ENCODE results near the gene KCTD19. TPM values are rescaled to one million over a fixed set of nuclear protein-coding genes. Genes with fewer than 3 reads are reported as not detected.

KCTD19 gene
- total RNA-seq, 1 experiment from 2014 or later: 3.8 TPM

DNA sequence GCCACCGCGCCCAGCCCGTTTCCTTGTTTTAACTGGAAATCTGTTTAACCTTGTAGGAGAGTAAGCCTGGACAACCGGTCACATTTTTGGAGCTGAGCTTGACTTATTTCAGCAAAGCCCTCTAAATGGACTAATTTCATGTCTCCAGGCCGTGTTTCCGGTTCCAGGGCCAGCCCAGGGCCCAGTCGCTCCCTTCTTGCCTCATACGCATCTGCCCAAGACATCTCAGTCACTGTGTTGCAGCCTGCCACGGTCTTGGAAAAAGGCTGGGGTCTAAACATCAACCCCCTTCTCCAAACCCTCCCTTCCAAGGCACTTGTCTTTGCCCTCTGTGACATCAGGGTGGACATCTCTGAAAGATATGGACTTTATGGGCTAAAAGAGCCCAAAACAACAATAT, 28.3 kb downstream of the KCTD19 start:
- TF ChIP-seq, protein P1, sequence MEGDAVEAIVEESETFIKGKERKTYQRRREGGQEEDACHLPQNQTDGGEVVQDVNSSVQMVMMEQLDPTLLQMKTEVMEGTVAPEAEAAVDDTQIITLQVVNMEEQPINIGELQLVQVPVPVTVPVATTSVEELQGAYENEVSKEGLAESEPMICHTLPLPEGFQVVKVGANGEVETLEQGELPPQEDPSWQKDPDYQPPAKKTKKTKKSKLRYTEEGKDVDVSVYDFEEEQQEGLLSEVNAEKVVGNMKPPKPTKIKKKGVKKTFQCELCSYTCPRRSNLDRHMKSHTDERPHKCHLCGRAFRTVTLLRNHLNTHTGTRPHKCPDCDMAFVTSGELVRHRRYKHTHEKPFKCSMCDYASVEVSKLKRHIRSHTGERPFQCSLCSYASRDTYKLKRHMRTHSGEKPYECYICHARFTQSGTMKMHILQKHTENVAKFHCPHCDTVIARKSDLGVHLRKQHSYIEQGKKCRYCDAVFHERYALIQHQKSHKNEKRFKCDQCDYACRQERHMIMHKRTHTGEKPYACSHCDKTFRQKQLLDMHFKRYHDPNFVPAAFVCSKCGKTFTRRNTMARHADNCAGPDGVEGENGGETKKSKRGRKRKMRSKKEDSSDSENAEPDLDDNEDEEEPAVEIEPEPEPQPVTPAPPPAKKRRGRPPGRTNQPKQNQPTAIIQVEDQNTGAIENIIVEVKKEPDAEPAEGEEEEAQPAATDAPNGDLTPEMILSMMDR (IDR thresholded peaks at IDR 0.05; ENCODE audit: unreplicated experiment): no peak
- Mint-ChIP-seq H3K4me3 (ENCODE audit: low read depth, unreplicated experiment) (no peak overlapping the region), H3K27me3 (ENCODE audit: unreplicated experiment) (peaks cover 55% of the 10 kb centered on the region), H3K36me3 (ENCODE audit: insufficient read depth, unreplicated experiment) (no peaks in the 10 kb centered on the region), H3K4me1 (ENCODE audit: low read depth, unreplicated experiment) (peaks cover 7% of the 10 kb centered on the region), H3K27ac (ENCODE audit: unreplicated experiment) (no peak overlapping the region), H3K9me3 (ENCODE audit: low read depth, unreplicated experiment) (no peaks in the 10 kb centered on the region)
- intact Hi-C loops (cut with micrococcal nuclease; ENCODE audit: unreplicated experiment): no loop called here
- CTCF ChIA-PET: no interaction called here
- no peak for DNase-seq
- no TSS peak for BruUV-seq (replicated peaks)

- H3K9me3 Mint-ChIP-seq (ENCODE audit: low read depth, unreplicated experiment): no peaks in the 10 kb centered on the region
- intact Hi-C loops (cut with micrococcal nuclease; ENCODE audit: unreplicated experiment): no loop called here
- CTCF ChIA-PET: interaction anchor here (0.8 kb wide), 1 partner anchor 10 kb away, joined by 3 read pairs; no protein-coding TSS in a partner anchor
- peaks cover 58% of the 10 kb centered on the region for H3K27me3 Mint-ChIP-seq (ENCODE audit: unreplicated experiment)
- no peak overlapping the region for H3K4me3 Mint-ChIP-seq (ENCODE audit: low read depth, unreplicated experiment)
- TF ChIP-seq, protein P1 (IDR thresholded peaks at IDR 0.05; ENCODE audit: unreplicated experiment): no peak
- H3K27ac Mint-ChIP-seq (ENCODE audit: unreplicated experiment): no peak overlapping the region
- BruUV-seq (replicated peaks): no TSS peak
- no peaks in the 10 kb centered on the region for H3K36me3 Mint-ChIP-seq (ENCODE audit: insufficient read depth, unreplicated experiment)
- peaks cover 7% of the 10 kb centered on the region for H3K4me1 Mint-ChIP-seq (ENCODE audit: low read depth, unreplicated experiment)
- DNase-seq: no peak
Measured at GRCh38 chr16:67296420-67296819, 30.1 kb downstream of the KCTD19 start.

DNA sequence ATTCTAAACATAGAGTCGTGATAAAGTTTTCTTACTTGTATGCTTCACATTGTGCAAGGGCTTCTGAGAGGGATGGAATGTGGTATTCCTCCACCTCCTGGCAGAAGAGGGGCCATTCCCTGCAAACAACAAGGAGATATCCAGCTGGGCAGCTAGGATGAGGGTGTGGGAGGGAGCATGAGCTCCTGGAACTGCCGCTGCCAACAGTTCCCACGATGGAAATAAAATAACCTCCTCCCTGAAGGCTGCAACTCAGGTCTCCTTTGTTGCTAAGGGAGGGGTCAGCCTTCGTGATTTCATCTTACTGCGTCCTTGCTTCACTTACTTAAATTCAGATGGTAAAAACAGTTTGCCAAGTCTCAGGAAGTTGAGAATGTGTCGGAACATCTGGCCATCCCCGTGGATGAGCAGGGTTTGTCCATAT, 31.6 kb downstream of the KCTD19 start:
- H3K27ac Mint-ChIP-seq (ENCODE audit: unreplicated experiment): no peak overlapping the region
- TF ChIP-seq, protein P1 (IDR thresholded peaks at IDR 0.05; ENCODE audit: unreplicated experiment): no peak
- CTCF ChIA-PET: interaction anchor here (0.7 kb wide), 1 partner anchor 11 kb away, joined by 3 read pairs; no protein-coding TSS in a partner anchor
- no peaks in the 10 kb centered on the region for H3K9me3 Mint-ChIP-seq (ENCODE audit: low read depth, unreplicated experiment)
- peaks cover 7% of the 10 kb centered on the region for H3K4me1 Mint-ChIP-seq (ENCODE audit: low read depth, unreplicated experiment)
- intact Hi-C loops (cut with micrococcal nuclease; ENCODE audit: unreplicated experiment): no loop called here
- H3K4me3 Mint-ChIP-seq (ENCODE audit: low read depth, unreplicated experiment): no peak overlapping the region
- H3K27me3 Mint-ChIP-seq (ENCODE audit: unreplicated experiment): peaks cover 52% of the 10 kb centered on the region
- no peaks in the 10 kb centered on the region for H3K36me3 Mint-ChIP-seq (ENCODE audit: insufficient read depth, unreplicated experiment)
- DNase-seq: no peak
- no TSS peak for BruUV-seq (replicated peaks)

DNA sequence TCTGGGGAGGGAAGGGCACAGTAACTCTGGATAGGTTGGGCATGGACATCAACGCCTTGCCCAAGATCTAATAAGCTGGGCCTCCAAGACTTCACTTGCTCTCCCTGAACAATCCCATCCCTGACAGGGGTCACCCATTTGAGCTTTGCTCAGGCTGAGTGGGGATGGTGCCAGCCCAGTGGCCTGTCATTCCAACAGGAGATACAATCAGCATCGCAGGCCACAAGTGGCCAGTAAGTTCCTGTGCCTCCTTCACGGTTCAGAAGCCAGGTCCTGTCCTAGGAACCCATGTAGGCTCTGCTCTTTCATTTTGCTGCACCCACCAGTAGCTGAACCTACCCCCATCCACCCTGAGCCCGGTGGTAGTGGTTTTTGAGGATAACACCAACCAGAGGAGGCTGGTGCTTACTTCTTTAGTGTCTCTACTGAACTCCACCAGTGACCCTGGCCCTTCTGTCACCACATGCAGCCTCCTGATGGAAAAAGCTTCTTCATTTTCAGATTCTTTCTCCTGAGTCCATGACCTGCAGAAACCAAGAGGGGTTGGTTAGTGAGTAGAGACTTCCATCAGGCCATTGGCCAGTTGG, 32.3 kb downstream of the KCTD19 start:
- no peak for DNase-seq
- intact Hi-C loops (cut with micrococcal nuclease; ENCODE audit: unreplicated experiment): no loop called here
- no peak overlapping the region for H3K27ac Mint-ChIP-seq (ENCODE audit: unreplicated experiment)
- no peaks in the 10 kb centered on the region for H3K36me3 Mint-ChIP-seq (ENCODE audit: insufficient read depth, unreplicated experiment)
- no TSS peak for BruUV-seq (replicated peaks)
- TF ChIP-seq, protein P1 (IDR thresholded peaks at IDR 0.05; ENCODE audit: unreplicated experiment): no peak
- no peaks in the 10 kb centered on the region for H3K9me3 Mint-ChIP-seq (ENCODE audit: low read depth, unreplicated experiment)
- H3K4me3 Mint-ChIP-seq (ENCODE audit: low read depth, unreplicated experiment): no peak overlapping the region
- H3K27me3 Mint-ChIP-seq (ENCODE audit: unreplicated experiment): peaks cover 52% of the 10 kb centered on the region
- H3K4me1 Mint-ChIP-seq (ENCODE audit: low read depth, unreplicated experiment): peaks cover 7% of the 10 kb centered on the region
- CTCF ChIA-PET: interaction anchor here (0.7 kb wide), 1 partner anchor 12 kb away, joined by 3 read pairs; no protein-coding TSS in a partner anchor

Measured in Calu3 (cell line).